Measurements from ENCODE around the gene GALNT18.

DNA sequence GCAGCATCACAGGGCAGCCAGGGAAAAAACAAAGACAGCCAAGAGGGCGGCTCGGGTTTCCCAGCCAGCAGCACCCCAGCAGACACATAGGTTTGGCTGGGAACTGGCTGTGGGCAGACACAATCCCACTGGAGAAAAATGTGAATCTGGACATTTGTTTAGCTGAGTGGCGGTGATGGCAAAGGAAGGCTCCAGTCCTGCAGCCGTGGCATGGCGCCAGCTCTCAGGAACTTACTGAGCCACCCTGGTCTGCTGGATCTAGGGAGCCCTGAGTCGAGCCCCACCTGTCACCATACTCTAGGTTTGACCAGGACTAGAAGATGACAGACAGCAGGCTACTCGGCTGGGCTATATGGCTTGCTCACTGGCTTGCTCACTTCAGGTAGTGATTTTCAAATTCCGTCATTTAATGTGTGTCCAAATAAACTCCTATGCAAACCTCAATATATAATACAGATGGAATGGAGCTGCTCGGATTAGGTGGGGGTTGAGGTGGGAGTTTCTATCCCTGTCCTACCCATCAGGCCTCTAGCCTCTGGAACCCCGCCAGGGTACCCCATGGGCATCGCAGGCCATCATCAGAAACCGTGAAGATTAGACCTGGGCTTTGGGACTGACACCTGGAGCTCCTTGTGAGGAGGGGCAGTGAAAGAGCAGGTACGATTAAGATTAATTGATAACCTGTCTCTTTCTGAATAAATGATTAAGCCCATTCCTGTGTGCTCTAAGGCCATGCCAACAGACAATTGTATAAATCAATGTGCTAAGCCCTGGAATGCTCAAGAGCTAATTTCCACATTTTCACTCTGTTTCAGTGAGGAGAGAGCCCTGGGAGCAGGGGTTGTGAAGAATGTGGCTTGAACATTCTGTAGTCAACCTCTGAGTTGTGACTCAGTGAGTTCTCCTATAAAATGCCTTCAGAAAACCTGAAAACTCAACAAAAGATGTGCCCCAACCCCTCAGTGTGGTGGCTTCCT, 42.5 kb downstream of the GALNT18 start:
- TF ChIP-seq CTCF (IDR thresholded peaks at IDR 0.05): no peak
- TF ChIP-seq POLR2A (IDR thresholded peaks at IDR 0.05): no peak
